K562 (cell line): ENCODE data around the gene NADSYN1.

ENCODE experiments used
- BHLHE40 ChIP-seq: IDR thresholded peaks from 2 replicates; pipeline ENCODE4 v1.6.1; 2011; ENCODE audit warnings: low read length, improper control_type of control experiment
- ZNF143 ChIP-seq: sonication (generic); formaldehyde crosslinking; IDR thresholded peaks from 2 replicates; pipeline ENCODE4 v1.9.0; 2022; ENCODE audit warnings: mild to moderate bottlenecking, missing genetic modification reagents
- TF ChIP-seq, protein P1 (sequence below): fragments of 450-650 bp; formaldehyde crosslinking; conservative IDR thresholded peaks from 2 replicates; pipeline ENCODE4 v1.4.0; 2022; ENCODE audit warnings: mild to moderate bottlenecking, missing genetic modification characterization
- TF ChIP-seq, protein P2 (sequence below): fragments of 450-650 bp; IDR thresholded peaks from 2 replicates; pipeline ENCODE4 v1.6.1; 2016; ENCODE audit warnings: mild to moderate bottlenecking, moderate library complexity
- TF ChIP-seq, protein P3 (sequence below), 3 experiments: IDR thresholded peaks in 2 of 3; conservative IDR thresholded peaks in 1 of 3; 2 replicates each; pipeline ENCODE4 v1.5.1; 2011 to 2012; ENCODE audit warnings: low read length in 3 of 3, mild to moderate bottlenecking in 3 of 3, control low read depth in 2 of 3, improper control_type of control experiment in 1 of 3, inconsistent platforms in 1 of 3, low read depth in 1 of 3, mixed read lengths in 1 of 3, moderate library complexity in 1 of 3; ENCODE audit not compliant: insufficient read depth in 2 of 3

DNA sequence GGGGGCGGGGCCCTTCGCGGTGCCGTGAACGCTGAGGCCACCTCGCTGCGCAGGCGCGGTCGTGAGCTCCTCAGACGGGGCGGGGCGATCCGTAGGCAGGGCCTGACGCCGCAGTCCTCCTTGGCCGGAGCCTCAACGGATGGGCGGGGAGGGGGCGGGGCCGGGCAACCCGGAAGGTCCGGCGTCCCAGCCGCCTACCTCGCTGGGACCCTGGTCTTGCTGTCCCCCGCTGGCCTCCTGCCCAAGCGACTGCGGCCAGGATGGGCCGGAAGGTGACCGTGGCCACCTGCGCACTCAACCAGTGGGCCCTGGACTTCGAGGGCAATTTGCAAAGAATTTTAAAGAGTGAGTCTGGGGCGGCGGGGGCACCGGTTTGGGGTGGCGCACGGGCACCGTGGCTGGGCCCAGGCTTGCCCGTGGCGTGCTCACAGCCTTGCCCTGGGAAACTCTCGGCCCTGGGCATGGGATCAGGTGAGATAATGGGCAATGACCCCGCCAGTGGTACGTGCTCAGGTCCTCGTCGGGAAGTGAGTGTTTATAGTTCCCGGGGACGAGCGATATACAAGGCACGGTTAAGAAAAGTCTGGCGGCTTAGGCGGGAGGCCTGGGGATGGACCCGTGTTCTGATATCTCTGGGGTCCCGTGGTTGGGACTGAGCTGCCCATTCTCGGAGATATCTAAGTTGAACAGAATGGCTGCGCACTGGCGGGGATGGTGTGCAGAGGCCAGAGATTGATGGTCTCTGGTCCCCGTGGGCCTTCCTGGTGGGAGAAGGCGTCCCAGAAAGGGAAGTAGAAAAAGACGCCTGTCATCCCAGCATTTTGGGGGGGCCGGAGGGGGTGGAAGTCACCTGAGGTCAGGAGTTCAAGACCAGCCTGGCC, at the start of gene NADSYN1:
- TF ChIP-seq ZNF143 (no peak), BHLHE40 (peak; percentile 28; the same call in 1 of the 2 replicates)
- TF ChIP-seq, protein P1, sequence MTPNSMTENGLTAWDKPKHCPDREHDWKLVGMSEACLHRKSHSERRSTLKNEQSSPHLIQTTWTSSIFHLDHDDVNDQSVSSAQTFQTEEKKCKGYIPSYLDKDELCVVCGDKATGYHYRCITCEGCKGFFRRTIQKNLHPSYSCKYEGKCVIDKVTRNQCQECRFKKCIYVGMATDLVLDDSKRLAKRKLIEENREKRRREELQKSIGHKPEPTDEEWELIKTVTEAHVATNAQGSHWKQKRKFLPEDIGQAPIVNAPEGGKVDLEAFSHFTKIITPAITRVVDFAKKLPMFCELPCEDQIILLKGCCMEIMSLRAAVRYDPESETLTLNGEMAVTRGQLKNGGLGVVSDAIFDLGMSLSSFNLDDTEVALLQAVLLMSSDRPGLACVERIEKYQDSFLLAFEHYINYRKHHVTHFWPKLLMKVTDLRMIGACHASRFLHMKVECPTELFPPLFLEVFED (CRISPR knock-in tag) = no peak
- TF ChIP-seq, protein P2, sequence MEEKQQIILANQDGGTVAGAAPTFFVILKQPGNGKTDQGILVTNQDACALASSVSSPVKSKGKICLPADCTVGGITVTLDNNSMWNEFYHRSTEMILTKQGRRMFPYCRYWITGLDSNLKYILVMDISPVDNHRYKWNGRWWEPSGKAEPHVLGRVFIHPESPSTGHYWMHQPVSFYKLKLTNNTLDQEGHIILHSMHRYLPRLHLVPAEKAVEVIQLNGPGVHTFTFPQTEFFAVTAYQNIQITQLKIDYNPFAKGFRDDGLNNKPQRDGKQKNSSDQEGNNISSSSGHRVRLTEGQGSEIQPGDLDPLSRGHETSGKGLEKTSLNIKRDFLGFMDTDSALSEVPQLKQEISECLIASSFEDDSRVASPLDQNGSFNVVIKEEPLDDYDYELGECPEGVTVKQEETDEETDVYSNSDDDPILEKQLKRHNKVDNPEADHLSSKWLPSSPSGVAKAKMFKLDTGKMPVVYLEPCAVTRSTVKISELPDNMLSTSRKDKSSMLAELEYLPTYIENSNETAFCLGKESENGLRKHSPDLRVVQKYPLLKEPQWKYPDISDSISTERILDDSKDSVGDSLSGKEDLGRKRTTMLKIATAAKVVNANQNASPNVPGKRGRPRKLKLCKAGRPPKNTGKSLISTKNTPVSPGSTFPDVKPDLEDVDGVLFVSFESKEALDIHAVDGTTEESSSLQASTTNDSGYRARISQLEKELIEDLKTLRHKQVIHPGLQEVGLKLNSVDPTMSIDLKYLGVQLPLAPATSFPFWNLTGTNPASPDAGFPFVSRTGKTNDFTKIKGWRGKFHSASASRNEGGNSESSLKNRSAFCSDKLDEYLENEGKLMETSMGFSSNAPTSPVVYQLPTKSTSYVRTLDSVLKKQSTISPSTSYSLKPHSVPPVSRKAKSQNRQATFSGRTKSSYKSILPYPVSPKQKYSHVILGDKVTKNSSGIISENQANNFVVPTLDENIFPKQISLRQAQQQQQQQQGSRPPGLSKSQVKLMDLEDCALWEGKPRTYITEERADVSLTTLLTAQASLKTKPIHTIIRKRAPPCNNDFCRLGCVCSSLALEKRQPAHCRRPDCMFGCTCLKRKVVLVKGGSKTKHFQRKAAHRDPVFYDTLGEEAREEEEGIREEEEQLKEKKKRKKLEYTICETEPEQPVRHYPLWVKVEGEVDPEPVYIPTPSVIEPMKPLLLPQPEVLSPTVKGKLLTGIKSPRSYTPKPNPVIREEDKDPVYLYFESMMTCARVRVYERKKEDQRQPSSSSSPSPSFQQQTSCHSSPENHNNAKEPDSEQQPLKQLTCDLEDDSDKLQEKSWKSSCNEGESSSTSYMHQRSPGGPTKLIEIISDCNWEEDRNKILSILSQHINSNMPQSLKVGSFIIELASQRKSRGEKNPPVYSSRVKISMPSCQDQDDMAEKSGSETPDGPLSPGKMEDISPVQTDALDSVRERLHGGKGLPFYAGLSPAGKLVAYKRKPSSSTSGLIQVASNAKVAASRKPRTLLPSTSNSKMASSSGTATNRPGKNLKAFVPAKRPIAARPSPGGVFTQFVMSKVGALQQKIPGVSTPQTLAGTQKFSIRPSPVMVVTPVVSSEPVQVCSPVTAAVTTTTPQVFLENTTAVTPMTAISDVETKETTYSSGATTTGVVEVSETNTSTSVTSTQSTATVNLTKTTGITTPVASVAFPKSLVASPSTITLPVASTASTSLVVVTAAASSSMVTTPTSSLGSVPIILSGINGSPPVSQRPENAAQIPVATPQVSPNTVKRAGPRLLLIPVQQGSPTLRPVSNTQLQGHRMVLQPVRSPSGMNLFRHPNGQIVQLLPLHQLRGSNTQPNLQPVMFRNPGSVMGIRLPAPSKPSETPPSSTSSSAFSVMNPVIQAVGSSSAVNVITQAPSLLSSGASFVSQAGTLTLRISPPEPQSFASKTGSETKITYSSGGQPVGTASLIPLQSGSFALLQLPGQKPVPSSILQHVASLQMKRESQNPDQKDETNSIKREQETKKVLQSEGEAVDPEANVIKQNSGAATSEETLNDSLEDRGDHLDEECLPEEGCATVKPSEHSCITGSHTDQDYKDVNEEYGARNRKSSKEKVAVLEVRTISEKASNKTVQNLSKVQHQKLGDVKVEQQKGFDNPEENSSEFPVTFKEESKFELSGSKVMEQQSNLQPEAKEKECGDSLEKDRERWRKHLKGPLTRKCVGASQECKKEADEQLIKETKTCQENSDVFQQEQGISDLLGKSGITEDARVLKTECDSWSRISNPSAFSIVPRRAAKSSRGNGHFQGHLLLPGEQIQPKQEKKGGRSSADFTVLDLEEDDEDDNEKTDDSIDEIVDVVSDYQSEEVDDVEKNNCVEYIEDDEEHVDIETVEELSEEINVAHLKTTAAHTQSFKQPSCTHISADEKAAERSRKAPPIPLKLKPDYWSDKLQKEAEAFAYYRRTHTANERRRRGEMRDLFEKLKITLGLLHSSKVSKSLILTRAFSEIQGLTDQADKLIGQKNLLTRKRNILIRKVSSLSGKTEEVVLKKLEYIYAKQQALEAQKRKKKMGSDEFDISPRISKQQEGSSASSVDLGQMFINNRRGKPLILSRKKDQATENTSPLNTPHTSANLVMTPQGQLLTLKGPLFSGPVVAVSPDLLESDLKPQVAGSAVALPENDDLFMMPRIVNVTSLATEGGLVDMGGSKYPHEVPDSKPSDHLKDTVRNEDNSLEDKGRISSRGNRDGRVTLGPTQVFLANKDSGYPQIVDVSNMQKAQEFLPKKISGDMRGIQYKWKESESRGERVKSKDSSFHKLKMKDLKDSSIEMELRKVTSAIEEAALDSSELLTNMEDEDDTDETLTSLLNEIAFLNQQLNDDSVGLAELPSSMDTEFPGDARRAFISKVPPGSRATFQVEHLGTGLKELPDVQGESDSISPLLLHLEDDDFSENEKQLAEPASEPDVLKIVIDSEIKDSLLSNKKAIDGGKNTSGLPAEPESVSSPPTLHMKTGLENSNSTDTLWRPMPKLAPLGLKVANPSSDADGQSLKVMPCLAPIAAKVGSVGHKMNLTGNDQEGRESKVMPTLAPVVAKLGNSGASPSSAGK = no peak
- TF ChIP-seq, protein P3, sequence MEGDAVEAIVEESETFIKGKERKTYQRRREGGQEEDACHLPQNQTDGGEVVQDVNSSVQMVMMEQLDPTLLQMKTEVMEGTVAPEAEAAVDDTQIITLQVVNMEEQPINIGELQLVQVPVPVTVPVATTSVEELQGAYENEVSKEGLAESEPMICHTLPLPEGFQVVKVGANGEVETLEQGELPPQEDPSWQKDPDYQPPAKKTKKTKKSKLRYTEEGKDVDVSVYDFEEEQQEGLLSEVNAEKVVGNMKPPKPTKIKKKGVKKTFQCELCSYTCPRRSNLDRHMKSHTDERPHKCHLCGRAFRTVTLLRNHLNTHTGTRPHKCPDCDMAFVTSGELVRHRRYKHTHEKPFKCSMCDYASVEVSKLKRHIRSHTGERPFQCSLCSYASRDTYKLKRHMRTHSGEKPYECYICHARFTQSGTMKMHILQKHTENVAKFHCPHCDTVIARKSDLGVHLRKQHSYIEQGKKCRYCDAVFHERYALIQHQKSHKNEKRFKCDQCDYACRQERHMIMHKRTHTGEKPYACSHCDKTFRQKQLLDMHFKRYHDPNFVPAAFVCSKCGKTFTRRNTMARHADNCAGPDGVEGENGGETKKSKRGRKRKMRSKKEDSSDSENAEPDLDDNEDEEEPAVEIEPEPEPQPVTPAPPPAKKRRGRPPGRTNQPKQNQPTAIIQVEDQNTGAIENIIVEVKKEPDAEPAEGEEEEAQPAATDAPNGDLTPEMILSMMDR (IDR thresholded peaks at IDR 0.05 in 2 of 3, conservative IDR thresholded peaks at IDR 0.05 in 1 of 3; ENCODE audit: insufficient read depth in 2 of 3, low read depth in 1 of 3, low read length in 3 of 3) = no peak
